ENCODE measurements around the gene TMEM184C.

Gene TMEM184C

DNA sequence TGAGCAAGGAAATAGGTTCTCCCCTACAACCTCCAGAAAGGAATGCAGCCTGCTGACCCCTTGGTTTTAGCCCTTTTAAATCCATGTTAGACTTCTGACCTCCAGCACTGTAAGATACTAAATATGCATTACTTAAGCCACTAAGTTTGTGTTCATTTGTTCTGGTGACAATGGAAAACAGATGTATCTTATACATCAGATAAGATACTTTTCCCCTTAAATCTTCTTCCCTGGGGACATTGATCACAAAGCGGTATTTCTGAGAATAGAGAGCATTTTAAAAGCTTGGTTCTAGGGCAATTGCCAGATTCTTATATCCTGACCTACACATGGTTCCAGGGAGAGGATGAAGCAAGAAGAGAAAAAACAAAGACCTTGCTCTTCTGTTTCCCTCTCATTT lies 6.5 kb upstream of the TMEM184C start:
- Histone ChIP-seq H3K9me2 (replicated peaks; ENCODE audit: control insufficient read depth, low read length) (no peaks in the 10 kb centered on the region), H4K20me1 (ENCODE audit: control insufficient read depth, insufficient read depth, low read depth, low read length) (no peaks in the 10 kb centered on the region), H3K79me2 (ENCODE audit: control insufficient read depth, low read length) (no peaks in the 10 kb centered on the region), H3K36me3 (ENCODE audit: control insufficient read depth, low read length) (no peaks in the 10 kb centered on the region), H3K4me1 (ENCODE audit: control insufficient read depth, low read length) (no peaks in the 10 kb centered on the region), H3K9me3 (ENCODE audit: control insufficient read depth, insufficient read depth, low read length) (no peaks in the 10 kb centered on the region), H3K27me3 (ENCODE audit: control insufficient read depth, low read length) (peaks cover 9% of the 10 kb centered on the region; the same call in 1 of the 2 replicates), H3K4me3 (ENCODE audit: low read length) (no peak overlapping the region), H3K27ac (ENCODE audit: low read depth, low read length) (no peak overlapping the region), H3K4me2 (ENCODE audit: low read length) (no peak overlapping the region), H3F3A (ENCODE audit: control insufficient read depth, insufficient read depth) (no peaks in the 10 kb centered on the region)
- TF ChIP-seq EZH2phosphoT487 (IDR thresholded peaks at IDR 0.05; ENCODE audit: borderline replicate concordance, low read length) = no peak
- TF ChIP-seq, protein P1, sequence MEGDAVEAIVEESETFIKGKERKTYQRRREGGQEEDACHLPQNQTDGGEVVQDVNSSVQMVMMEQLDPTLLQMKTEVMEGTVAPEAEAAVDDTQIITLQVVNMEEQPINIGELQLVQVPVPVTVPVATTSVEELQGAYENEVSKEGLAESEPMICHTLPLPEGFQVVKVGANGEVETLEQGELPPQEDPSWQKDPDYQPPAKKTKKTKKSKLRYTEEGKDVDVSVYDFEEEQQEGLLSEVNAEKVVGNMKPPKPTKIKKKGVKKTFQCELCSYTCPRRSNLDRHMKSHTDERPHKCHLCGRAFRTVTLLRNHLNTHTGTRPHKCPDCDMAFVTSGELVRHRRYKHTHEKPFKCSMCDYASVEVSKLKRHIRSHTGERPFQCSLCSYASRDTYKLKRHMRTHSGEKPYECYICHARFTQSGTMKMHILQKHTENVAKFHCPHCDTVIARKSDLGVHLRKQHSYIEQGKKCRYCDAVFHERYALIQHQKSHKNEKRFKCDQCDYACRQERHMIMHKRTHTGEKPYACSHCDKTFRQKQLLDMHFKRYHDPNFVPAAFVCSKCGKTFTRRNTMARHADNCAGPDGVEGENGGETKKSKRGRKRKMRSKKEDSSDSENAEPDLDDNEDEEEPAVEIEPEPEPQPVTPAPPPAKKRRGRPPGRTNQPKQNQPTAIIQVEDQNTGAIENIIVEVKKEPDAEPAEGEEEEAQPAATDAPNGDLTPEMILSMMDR (IDR thresholded peaks at IDR 0.05; ENCODE audit: low read depth, low read length, poor library complexity, severe bottlenecking) = no peak

DNA sequence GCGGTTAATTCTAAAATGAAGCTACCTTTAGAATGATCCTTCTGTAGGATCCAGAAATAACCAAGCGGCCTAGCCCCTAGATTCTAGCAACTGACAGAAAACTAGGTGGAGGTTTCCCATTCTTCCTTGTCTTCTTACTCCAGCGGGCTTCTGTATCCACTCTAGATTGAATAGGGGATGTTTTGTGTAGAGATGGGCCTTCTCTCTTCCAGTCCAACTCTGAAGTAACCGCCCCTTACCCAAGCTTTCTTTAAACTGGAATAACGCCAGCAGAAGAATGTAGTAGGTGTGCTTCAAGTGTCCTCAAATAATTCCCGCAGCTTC lies 386 bp upstream of the TMEM184C start:
- Histone ChIP-seq H3K36me3 (ENCODE audit: control insufficient read depth, low read length) (peaks cover 10% of the 10 kb centered on the region), H3K79me2 (ENCODE audit: control insufficient read depth, low read length) (peaks cover 46% of the 10 kb centered on the region), H3F3A (ENCODE audit: control insufficient read depth, insufficient read depth) (no peaks in the 10 kb centered on the region), H3K27me3 (ENCODE audit: control insufficient read depth, low read length) (no peaks in the 10 kb centered on the region), H3K27ac (ENCODE audit: low read depth, low read length) (no peak overlapping the region), H3K4me2 (ENCODE audit: low read length) (peak overlapping the region; percentile 64), H3K4me3 (ENCODE audit: low read length) (peak overlapping the region; percentile 94), H3K9me3 (ENCODE audit: control insufficient read depth, insufficient read depth, low read length) (no peaks in the 10 kb centered on the region), H3K9me2 (replicated peaks; ENCODE audit: control insufficient read depth, low read length) (no peaks in the 10 kb centered on the region), H4K20me1 (ENCODE audit: control insufficient read depth, insufficient read depth, low read depth, low read length) (no peaks in the 10 kb centered on the region), H3K4me1 (ENCODE audit: control insufficient read depth, low read length) (peaks cover 30% of the 10 kb centered on the region)
- TF ChIP-seq, protein P1 (IDR thresholded peaks at IDR 0.05; ENCODE audit: low read depth, low read length, poor library complexity, severe bottlenecking) = no peak
- no peak for TF ChIP-seq EZH2phosphoT487 (IDR thresholded peaks at IDR 0.05; ENCODE audit: borderline replicate concordance, low read length)

DNA sequence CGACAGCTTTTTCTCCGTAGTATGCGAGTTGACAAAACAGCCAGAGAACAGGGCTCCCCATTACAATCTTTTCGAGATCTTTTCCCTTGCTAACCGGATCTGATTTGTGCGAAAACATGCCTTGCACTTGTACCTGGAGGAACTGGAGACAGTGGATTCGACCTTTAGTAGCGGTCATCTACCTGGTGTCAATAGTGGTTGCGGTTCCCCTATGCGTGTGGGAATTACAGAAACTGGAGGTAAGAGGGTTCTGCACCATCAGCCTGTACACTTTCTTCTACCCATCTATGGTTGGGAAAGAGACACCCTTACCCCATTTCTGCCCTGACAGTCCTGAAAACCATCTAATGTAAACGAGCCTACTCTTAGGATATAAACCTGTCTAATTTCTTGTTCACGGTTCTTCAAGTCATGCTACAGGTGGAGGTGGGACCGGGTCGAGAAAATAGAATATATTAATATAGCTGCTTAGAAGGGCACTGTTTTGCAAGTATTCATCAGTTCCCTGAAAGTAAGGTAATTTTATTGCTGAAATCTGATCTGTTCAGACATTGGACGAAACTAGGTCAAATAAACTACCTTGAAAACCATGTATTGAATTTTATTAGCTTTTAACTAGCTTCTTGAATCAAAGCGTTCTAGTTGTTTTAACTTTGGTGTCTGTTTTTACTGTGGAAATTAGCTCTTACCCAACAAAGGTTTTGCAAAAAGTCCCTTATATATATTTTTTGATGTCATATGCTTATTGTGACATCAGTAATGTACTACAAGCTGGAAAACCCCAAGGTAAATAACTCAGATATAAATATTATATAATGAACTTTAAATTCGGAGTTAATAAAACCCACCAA lies 869 bp downstream of the TMEM184C start:
- H3K9me3 ChIP-seq (ENCODE audit: control insufficient read depth, insufficient read depth, low read length) = no peaks in the 10 kb centered on the region
- H3K4me3 ChIP-seq (ENCODE audit: low read length) = peak overlapping the region; percentile 94
- TF ChIP-seq, protein P1 (IDR thresholded peaks at IDR 0.05; ENCODE audit: low read depth, low read length, poor library complexity, severe bottlenecking) = no peak
- no peak for TF ChIP-seq EZH2phosphoT487 (IDR thresholded peaks at IDR 0.05; ENCODE audit: borderline replicate concordance, low read length)
- H3F3A ChIP-seq (ENCODE audit: control insufficient read depth, insufficient read depth) = no peaks in the 10 kb centered on the region
- peaks cover 30% of the 10 kb centered on the region for H3K4me1 ChIP-seq (ENCODE audit: control insufficient read depth, low read length)
- H3K9me2 ChIP-seq (replicated peaks; ENCODE audit: control insufficient read depth, low read length) = no peaks in the 10 kb centered on the region
- no peaks in the 10 kb centered on the region for H4K20me1 ChIP-seq (ENCODE audit: control insufficient read depth, insufficient read depth, low read depth, low read length)
- peaks cover 56% of the 10 kb centered on the region for H3K79me2 ChIP-seq (ENCODE audit: control insufficient read depth, low read length)
- H3K36me3 ChIP-seq (ENCODE audit: control insufficient read depth, low read length) = peaks cover 17% of the 10 kb centered on the region
- peak overlapping the region; percentile 62 for H3K27ac ChIP-seq (ENCODE audit: low read depth, low read length)
- H3K4me2 ChIP-seq (ENCODE audit: low read length) = peak overlapping the region; percentile 64
- no peaks in the 10 kb centered on the region for H3K27me3 ChIP-seq (ENCODE audit: control insufficient read depth, low read length)

All from DOHH2 (cell line).